ENCODE data around the gene TMEM88.

- no peak for TF ChIP-seq CTCF (conservative IDR thresholded peaks at IDR 0.05; ENCODE audit: low read depth, low read length)
- TF ChIP-seq EZH2phosphoT487 (IDR thresholded peaks at IDR 0.05; ENCODE audit: borderline replicate concordance, low read length), result no peak
- no peak for TF ChIP-seq EZH2 (IDR thresholded peaks at IDR 0.05; ENCODE audit: low read length, unreplicated experiment)
Observed at GRCh38 chr17:7903154-7904103, 48.6 kb downstream of the TMEM88 start.

Measured in PC-3 (cell line).